WERI-Rb-1 (cell line): ENCODE results near the gene MYH15.

Source experiments
- DNase-seq: peaks from one replicate; pipeline ENCODE4 v3.0.0-alpha.2; 2020
- H3K27ac ChIP-seq: fragments of 250-450 bp; sonication (Bioruptor Pico); 2 replicates; pipeline ENCODE4 v1.5.1; 2020; ENCODE audit warnings: mild to moderate bottlenecking, moderate library complexity
- H3K27me3 ChIP-seq: fragments of 250-450 bp; sonication (Bioruptor Pico); 2 replicates; pipeline ENCODE4 v1.5.1; 2021; ENCODE audit warnings: mild to moderate bottlenecking, low read depth, moderate library complexity; ENCODE audit not compliant: insufficient read depth, severe bottlenecking
- H3K36me3 ChIP-seq: fragments of 250-450 bp; sonication (Bioruptor Pico); 2 replicates; pipeline ENCODE4 v1.5.1; 2020; ENCODE audit warnings: mild to moderate bottlenecking, moderate library complexity
- H3K4me3 ChIP-seq: 2 replicates; pipeline ENCODE4 v1.5.1; 2011; ENCODE audit warnings: low read depth, mild to moderate bottlenecking, control low read depth, low read length
- H3K9me3 ChIP-seq: fragments of 250-450 bp; sonication (Bioruptor Pico); 2 replicates; pipeline ENCODE4 v1.5.1; 2021; ENCODE audit warnings: mild to moderate bottlenecking, moderate library complexity; ENCODE audit not compliant: severe bottlenecking
- TF ChIP-seq, protein P1 (sequence below): IDR thresholded peaks from 2 replicates; pipeline ENCODE4 v1.5.1; 2011; ENCODE audit warnings: low read depth, mild to moderate bottlenecking, control low read depth, inconsistent platforms, low read length

The MYH15 gene

DNA sequence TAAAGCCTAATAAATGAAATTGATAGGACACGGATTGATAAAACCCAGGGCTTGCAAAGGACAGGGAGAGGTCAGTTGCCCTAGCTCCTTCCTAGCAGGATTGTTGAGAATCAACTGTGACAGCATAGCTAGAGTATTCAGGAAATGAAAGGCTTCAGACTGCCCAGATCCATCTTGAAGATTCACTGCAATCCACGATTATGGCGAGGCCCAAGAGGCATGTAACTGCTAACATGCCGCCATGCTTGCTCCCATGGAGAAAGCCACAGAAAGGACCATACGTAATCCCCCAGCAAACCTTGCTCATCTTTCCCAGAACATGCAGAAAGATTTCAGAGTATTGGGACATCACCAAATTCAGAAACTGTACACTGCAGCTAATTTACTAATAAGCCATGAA is 41.3 kb downstream of the MYH15 start:
- H3K27me3 ChIP-seq = no peaks in the 10 kb centered on the region
- DNase-seq = no peak

DNA sequence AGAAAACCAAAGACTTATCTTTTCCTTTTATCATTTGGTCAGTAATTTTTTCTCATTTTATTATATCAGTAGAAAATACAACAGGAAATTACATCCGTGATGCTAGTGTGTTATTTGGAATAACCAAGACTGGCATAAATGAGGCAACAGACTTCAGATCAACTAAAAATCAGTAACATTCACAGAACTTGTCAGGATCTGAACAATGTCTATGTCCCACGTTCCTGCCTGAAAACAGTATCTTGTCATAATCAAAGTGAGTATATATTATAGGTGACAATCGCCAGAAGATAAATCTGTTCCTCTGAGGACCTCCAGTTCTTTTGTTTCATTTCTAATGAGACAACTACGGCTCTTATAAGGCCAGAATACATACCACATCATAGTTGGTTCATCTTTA is 41.8 kb downstream of the MYH15 start:
- Histone ChIP-seq H3K27ac (no peak overlapping the region), H3K9me3 (no peaks in the 10 kb centered on the region), H3K4me3 (no peak overlapping the region), H3K27me3 (no peaks in the 10 kb centered on the region), H3K36me3 (no peaks in the 10 kb centered on the region)
- TF ChIP-seq, protein P1, sequence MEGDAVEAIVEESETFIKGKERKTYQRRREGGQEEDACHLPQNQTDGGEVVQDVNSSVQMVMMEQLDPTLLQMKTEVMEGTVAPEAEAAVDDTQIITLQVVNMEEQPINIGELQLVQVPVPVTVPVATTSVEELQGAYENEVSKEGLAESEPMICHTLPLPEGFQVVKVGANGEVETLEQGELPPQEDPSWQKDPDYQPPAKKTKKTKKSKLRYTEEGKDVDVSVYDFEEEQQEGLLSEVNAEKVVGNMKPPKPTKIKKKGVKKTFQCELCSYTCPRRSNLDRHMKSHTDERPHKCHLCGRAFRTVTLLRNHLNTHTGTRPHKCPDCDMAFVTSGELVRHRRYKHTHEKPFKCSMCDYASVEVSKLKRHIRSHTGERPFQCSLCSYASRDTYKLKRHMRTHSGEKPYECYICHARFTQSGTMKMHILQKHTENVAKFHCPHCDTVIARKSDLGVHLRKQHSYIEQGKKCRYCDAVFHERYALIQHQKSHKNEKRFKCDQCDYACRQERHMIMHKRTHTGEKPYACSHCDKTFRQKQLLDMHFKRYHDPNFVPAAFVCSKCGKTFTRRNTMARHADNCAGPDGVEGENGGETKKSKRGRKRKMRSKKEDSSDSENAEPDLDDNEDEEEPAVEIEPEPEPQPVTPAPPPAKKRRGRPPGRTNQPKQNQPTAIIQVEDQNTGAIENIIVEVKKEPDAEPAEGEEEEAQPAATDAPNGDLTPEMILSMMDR = no peak
- no peak for DNase-seq

More for the DNA sequence above, 41.3 kb downstream of the MYH15 start:
- no peak overlapping the region for H3K4me3 ChIP-seq
- no peaks in the 10 kb centered on the region for H3K36me3 ChIP-seq
- H3K9me3 ChIP-seq = no peaks in the 10 kb centered on the region
- H3K27ac ChIP-seq = no peak overlapping the region
- TF ChIP-seq, protein P1 = no peak

DNA sequence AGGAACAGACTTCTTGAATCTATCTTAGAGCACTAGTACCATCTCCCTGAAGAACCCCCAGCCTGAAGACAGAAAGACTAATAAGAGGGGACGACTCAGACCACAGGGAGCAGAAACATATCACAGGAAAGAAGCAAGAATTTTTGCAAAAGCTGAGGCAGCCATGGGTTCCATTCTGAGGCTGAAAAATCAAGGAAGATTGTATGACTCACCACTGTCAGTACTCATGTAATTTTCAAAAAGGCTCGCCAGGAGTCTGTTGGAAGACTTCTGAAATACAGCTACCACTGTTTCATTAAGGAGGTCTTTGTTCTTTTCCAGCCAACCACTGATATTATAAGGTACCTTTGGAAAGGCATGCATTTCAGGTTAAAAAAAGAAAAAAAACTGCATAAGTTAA is 47.5 kb downstream of the MYH15 start:
- Histone ChIP-seq H3K9me3 (no peaks in the 10 kb centered on the region), H3K27ac (no peak overlapping the region), H3K36me3 (no peaks in the 10 kb centered on the region), H3K27me3 (no peaks in the 10 kb centered on the region), H3K4me3 (no peak overlapping the region)
- DNase-seq = no peak
- TF ChIP-seq, protein P1 = no peak

DNA sequence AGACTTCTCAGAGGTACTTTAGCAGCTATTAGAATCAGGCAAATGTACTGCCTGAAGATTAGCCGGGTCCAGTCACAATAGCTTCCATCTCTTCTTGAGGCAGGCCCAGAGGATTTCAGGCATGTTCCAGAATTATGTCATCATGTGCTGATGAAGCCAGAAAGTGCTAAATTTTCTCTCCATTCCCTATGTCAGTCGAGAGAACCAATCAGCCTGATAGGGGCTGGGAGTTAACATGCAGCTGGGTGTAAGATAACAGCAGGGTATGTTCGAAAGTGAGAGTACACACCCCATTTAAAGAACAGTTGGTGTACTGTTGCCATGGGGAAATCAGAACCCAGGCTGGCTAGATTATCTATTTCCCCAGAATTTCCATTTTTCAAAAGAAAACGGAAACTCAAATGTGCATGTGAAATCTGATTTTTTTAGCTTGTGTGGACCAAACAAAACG is 48.7 kb downstream of the MYH15 start:
- H3K27ac ChIP-seq = no peak overlapping the region; the same call in 1 of the 2 replicates
- H3K9me3 ChIP-seq = no peaks in the 10 kb centered on the region
- no peak overlapping the region for H3K4me3 ChIP-seq
- TF ChIP-seq, protein P1 = no peak
- H3K27me3 ChIP-seq = no peaks in the 10 kb centered on the region
- H3K36me3 ChIP-seq = no peaks in the 10 kb centered on the region
- DNase-seq = peak; percentile 27

DNA sequence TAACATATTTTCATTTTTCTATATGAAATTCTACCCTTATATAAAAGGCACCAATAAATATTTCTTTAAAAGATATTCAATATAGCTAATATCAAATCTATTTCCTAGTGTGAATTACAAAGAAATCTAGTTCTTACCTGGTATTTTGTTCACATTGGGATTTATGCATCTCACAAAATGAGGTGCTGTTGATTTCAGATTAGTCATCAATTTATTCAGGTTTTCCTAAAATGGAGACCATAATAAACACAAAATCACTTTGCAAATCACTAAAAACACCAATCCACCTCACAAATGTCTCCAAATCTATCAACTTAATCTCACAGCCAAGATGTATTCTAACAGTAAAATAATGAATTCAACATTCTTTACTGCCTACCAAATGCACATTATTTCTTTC is 51.2 kb downstream of the MYH15 start:
- Histone ChIP-seq H3K27me3 (no peaks in the 10 kb centered on the region), H3K4me3 (no peak overlapping the region)

More for the DNA sequence above, 51.2 kb downstream of the MYH15 start:
- no peaks in the 10 kb centered on the region for H3K36me3 ChIP-seq
- no peak for DNase-seq
- H3K9me3 ChIP-seq = no peaks in the 10 kb centered on the region
- H3K27ac ChIP-seq = no peak overlapping the region
- TF ChIP-seq, protein P1 = no peak
